ENCODE measurements around the gene CCDC85A.

CCDC85A gene

GRCh38 chr2:56197816-56198215 lies 14.0 kb downstream of the CCDC85A start:
- DNase-seq: no peak

- DNase-seq: no peak
Measured at GRCh38 chr2:56198936-56199335, 15.1 kb downstream of the CCDC85A start.

GRCh38 chr2:56199492-56199891 lies 15.7 kb downstream of the CCDC85A start:
- DNase-seq: no peak

GRCh38 chr2:56202381-56203121 lies 18.8 kb downstream of the CCDC85A start:
- DNase-seq: no peak

- DNase-seq: no peak
Measured at GRCh38 chr2:56204556-56204955, 20.8 kb downstream of the CCDC85A start.

- DNase-seq: no peak
Measured at GRCh38 chr2:56206250-56206649, 22.5 kb downstream of the CCDC85A start.

- DNase-seq: no peak
Measured at GRCh38 chr2:56207760-56208159, 24.0 kb downstream of the CCDC85A start.

- DNase-seq: no peak
Measured at GRCh38 chr2:56208380-56208779, 24.6 kb downstream of the CCDC85A start.

GRCh38 chr2:56209701-56210100 lies 25.9 kb downstream of the CCDC85A start:
- no peak for DNase-seq

GRCh38 chr2:56210291-56210690 lies 26.5 kb downstream of the CCDC85A start:
- no peak for DNase-seq

GRCh38 chr2:56211048-56211447 lies 27.3 kb downstream of the CCDC85A start:
- DNase-seq: no peak

- DNase-seq: no peak
Measured at GRCh38 chr2:56215911-56216310, 32.1 kb downstream of the CCDC85A start.

GRCh38 chr2:56217106-56217505 lies 33.3 kb downstream of the CCDC85A start:
- no peak for DNase-seq

- DNase-seq: no peak
Measured at GRCh38 chr2:56222481-56222880, 38.7 kb downstream of the CCDC85A start.

GRCh38 chr2:56224316-56224715 lies 40.5 kb downstream of the CCDC85A start:
- no peak for DNase-seq

- no peak for DNase-seq
Measured at GRCh38 chr2:56227811-56228210, 44.0 kb downstream of the CCDC85A start.

GRCh38 chr2:56229397-56230060 lies 45.7 kb downstream of the CCDC85A start:
- DNase-seq: no peak

- no peak for DNase-seq
Measured at GRCh38 chr2:56230156-56230555, 46.4 kb downstream of the CCDC85A start.

GRCh38 chr2:56231361-56231760 lies 47.6 kb downstream of the CCDC85A start:
- DNase-seq: no peak

- DNase-seq: no peak
Measured at GRCh38 chr2:56232912-56233311, 49.1 kb downstream of the CCDC85A start.

- DNase-seq: no peak
Measured at GRCh38 chr2:56234241-56234640, 50.5 kb downstream of the CCDC85A start.

GRCh38 chr2:56239030-56239429 lies 55.2 kb downstream of the CCDC85A start:
- DNase-seq: no peak

GRCh38 chr2:56239437-56239836 lies 55.6 kb downstream of the CCDC85A start:
- peak; percentile 1 for DNase-seq

- no peak for DNase-seq
Measured at GRCh38 chr2:56240210-56240609, 56.4 kb downstream of the CCDC85A start.

GRCh38 chr2:56244506-56244905 lies 60.7 kb downstream of the CCDC85A start:
- no peak for DNase-seq
